ENCODE data around the gene PM20D2.

PM20D2 gene

DNA sequence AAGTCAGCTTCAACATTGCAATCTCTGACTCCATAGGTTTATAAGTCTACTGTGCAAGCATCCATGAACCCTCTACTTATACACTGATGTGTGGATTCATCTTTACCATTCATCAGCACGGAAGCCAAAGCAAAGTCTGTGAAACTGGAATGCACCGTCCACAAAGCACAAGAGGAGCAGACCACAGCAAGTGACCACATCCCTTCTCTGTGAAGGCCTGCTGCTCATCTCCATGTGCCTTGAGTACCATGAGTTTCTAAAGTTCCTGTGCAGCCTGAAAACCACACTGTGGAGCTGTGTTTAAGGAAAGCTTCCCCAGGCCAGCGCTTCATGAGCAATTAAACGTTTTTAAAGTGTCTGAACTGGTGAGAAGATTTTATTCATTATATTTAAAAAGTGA, 51.3 kb downstream of the PM20D2 start:
- H3K4me3 ChIP-seq (ENCODE audit: low read depth, low read length), result no peak overlapping the region
- TF ChIP-seq, protein P1, sequence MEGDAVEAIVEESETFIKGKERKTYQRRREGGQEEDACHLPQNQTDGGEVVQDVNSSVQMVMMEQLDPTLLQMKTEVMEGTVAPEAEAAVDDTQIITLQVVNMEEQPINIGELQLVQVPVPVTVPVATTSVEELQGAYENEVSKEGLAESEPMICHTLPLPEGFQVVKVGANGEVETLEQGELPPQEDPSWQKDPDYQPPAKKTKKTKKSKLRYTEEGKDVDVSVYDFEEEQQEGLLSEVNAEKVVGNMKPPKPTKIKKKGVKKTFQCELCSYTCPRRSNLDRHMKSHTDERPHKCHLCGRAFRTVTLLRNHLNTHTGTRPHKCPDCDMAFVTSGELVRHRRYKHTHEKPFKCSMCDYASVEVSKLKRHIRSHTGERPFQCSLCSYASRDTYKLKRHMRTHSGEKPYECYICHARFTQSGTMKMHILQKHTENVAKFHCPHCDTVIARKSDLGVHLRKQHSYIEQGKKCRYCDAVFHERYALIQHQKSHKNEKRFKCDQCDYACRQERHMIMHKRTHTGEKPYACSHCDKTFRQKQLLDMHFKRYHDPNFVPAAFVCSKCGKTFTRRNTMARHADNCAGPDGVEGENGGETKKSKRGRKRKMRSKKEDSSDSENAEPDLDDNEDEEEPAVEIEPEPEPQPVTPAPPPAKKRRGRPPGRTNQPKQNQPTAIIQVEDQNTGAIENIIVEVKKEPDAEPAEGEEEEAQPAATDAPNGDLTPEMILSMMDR (IDR thresholded peaks at IDR 0.05; ENCODE audit: low read depth, low read length, missing control alignments), result no peak
- no peak for DNase-seq (ENCODE audit: low read depth)
- in situ Hi-C loops (cut with HindIII; ENCODE audit: low sequenced_read_pairs), result no loop called here

DNA sequence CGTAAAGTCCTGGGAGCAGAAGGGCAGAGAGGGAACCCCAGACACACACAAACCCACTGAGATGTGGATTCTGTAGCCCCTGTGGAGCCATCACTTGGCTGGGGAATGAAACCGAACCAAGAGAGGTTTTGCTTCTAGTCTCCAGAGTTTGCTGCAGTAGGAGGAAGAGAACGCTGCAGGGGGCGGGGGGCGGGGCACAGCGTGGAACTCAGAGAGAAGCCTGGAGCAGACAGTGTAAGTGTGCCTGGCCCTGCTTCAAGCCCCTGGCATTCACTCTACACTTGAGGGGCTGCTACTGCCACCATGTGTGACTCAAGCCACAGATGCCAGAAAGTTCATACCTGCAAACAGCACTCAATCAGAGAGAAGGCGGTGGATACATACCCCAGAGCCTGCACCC, 52.4 kb downstream of the PM20D2 start:
- DNase-seq (ENCODE audit: low read depth), result no peak
- no peak overlapping the region for H3K4me3 ChIP-seq (ENCODE audit: low read depth, low read length)
- TF ChIP-seq, protein P1 (IDR thresholded peaks at IDR 0.05; ENCODE audit: low read depth, low read length, missing control alignments), result no peak
- in situ Hi-C loops (cut with HindIII; ENCODE audit: low sequenced_read_pairs), result no loop called here

DNA sequence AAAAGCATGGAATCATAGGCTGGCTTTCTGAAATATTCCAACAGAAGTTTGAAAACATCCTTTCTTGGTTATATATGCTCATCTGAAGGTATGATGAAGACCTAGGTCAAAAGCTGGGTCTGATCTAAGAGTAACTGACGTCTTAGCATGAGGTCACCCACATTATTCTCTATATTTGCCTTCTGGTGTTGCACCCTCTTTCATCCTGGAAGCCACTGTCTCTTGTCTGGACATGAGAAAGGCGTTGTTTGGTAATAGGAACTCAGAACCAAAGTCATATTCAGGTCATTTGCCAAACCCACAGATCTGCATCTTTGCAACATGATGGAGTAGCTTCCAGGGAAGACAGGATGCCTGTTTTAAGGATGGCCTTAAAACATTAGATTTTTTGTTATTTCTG, 53.7 kb downstream of the PM20D2 start:
- no peak for DNase-seq (ENCODE audit: low read depth)
- in situ Hi-C loops (cut with HindIII; ENCODE audit: low sequenced_read_pairs), result no loop called here
- no peak overlapping the region for H3K4me3 ChIP-seq (ENCODE audit: low read depth, low read length)
- TF ChIP-seq, protein P1 (IDR thresholded peaks at IDR 0.05; ENCODE audit: low read depth, low read length, missing control alignments), result no peak

DNA sequence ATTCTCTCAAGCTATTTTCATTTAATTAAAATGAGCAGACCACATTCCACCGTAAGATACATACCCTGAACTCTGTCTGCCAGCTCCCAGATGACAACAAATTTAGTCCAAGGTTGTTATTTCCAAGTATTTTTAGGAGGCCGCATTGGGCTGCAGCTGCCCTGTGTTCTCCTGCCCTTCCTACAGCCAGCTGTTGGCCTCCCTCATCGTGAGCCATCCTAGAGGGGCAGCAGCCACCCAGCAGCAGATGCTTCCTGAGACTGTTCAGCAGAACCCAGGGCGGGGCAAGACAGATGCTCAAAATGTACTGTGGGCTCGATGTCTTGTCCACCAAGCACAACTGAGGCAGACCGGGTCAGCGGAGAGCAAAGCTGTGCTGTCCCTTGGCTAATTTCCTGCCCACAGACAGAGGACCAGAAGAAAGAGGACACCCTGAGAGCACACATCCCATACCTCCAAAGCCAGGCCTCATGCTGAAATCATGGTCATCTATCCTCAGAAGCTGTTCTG, 54.9 kb downstream of the PM20D2 start:
- no peak overlapping the region for H3K4me3 ChIP-seq (ENCODE audit: low read depth, low read length)
- TF ChIP-seq, protein P1 (IDR thresholded peaks at IDR 0.05; ENCODE audit: low read depth, low read length, missing control alignments), result no peak
- in situ Hi-C loops (cut with HindIII; ENCODE audit: low sequenced_read_pairs), result no loop called here
- no peak for DNase-seq (ENCODE audit: low read depth)

DNA sequence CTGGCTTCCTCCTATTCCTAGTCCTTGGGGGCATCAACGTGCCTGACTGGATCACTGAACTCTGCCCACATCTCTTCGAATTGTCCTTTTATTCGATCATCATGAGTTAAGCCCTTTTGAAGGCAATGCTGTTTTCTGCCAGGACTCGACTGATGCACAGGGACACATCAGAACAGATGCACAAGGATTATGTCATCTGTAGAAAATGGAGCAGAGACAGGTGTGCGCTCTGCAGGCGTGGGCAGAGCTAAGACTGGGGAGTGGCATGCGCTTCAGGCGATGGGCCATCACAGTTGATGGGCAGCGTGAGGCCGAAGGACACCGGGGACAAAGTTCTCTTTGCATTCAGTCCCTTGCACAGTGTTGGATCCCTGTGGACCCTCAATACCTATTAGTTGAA, 58.2 kb downstream of the PM20D2 start:
- H3K4me3 ChIP-seq (ENCODE audit: low read depth, low read length), result no peak overlapping the region
- DNase-seq (ENCODE audit: low read depth), result no peak
- in situ Hi-C loops (cut with HindIII; ENCODE audit: low sequenced_read_pairs), result no loop called here
- TF ChIP-seq, protein P1 (IDR thresholded peaks at IDR 0.05; ENCODE audit: low read depth, low read length, missing control alignments), result no peak

DNA sequence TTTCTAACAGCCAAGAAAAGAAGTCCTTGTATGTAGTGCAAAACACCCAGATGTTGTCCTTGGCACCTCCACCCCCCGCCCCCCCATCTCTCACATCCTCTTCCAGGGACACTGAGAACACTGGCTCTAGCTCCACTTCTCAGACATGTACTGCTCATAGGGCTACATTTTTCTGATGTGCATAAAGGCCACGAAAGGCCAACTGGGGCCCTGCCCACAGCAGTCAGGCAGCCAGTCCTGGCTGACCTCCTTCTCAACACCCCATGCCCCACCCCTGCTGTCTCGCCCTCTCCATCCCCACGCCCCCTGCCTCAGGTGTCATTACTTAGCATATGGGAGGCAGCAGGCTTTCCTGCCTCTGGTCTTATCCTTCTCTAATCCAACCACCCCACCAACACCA, 60.0 kb downstream of the PM20D2 start:
- TF ChIP-seq, protein P1 (IDR thresholded peaks at IDR 0.05; ENCODE audit: low read depth, low read length, missing control alignments), result no peak
- in situ Hi-C loops (cut with HindIII; ENCODE audit: low sequenced_read_pairs), result no loop called here
- no peak for DNase-seq (ENCODE audit: low read depth)
- no peak overlapping the region for H3K4me3 ChIP-seq (ENCODE audit: low read depth, low read length)

DNA sequence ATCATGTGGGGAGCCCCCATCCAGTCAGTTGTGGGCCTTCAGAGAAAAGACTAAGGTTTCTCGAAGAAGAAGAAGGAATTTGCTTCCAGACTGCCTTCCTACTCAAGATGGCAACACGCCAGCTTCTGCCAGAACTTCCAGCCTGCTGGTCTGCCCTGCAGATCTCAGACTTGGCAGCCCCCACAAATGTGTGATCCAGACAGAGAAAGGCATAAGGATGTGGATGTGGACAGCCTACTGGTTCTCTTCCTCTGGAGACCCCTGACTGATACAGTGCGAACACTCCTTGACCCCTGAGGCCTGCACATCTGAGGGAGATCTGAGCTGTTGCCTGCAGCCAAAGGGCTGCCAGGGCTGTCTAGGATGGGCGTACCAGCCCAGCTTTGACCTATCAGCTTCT, 62.7 kb downstream of the PM20D2 start:
- H3K4me3 ChIP-seq (ENCODE audit: low read depth, low read length), result no peak overlapping the region
- TF ChIP-seq, protein P1 (IDR thresholded peaks at IDR 0.05; ENCODE audit: low read depth, low read length, missing control alignments), result no peak
- no peak for DNase-seq (ENCODE audit: low read depth)
- in situ Hi-C loops (cut with HindIII; ENCODE audit: low sequenced_read_pairs), result no loop called here
